ENCODE data around the gene UACA. TPM values are rescaled to one million over a fixed set of nuclear protein-coding genes. Genes with fewer than 3 reads are reported as not detected.

UACA gene, protein sequence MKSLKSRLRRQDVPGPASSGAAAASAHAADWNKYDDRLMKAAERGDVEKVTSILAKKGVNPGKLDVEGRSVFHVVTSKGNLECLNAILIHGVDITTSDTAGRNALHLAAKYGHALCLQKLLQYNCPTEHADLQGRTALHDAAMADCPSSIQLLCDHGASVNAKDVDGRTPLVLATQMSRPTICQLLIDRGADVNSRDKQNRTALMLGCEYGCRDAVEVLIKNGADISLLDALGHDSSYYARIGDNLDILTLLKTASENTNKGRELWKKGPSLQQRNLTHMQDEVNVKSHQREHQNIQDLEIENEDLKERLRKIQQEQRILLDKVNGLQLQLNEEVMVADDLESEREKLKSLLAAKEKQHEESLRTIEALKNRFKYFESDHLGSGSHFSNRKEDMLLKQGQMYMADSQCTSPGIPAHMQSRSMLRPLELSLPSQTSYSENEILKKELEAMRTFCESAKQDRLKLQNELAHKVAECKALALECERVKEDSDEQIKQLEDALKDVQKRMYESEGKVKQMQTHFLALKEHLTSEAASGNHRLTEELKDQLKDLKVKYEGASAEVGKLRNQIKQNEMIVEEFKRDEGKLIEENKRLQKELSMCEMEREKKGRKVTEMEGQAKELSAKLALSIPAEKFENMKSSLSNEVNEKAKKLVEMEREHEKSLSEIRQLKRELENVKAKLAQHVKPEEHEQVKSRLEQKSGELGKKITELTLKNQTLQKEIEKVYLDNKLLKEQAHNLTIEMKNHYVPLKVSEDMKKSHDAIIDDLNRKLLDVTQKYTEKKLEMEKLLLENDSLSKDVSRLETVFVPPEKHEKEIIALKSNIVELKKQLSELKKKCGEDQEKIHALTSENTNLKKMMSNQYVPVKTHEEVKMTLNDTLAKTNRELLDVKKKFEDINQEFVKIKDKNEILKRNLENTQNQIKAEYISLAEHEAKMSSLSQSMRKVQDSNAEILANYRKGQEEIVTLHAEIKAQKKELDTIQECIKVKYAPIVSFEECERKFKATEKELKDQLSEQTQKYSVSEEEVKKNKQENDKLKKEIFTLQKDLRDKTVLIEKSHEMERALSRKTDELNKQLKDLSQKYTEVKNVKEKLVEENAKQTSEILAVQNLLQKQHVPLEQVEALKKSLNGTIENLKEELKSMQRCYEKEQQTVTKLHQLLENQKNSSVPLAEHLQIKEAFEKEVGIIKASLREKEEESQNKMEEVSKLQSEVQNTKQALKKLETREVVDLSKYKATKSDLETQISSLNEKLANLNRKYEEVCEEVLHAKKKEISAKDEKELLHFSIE (N-terminal part only)
- 144 and 322 TPM in 2 replicates for total RNA-seq (ENCODE audit: low replicate concordance)

GRCh38 chr15:70763120-70763949 lies at the start of gene UACA:
Gene UACA (minus strand): TSS chr15:70763558. CDS start chr15:70763407, 151 bp downstream.

Other genes starting within 250 kb of the UACA start
- 49.7 and 61.9 TPM in 2 replicates for gene LARP6, start 90.6 kb upstream of the UACA start, total RNA-seq (ENCODE audit: low replicate concordance)
- gene THAP10, start 128.9 kb upstream of the UACA start, total RNA-seq (ENCODE audit: low replicate concordance) = 0.35 and 1.1 TPM in 2 replicates
- 8.7 and 10.9 TPM in 2 replicates for gene LRRC49, start 129.3 kb upstream of the UACA start, total RNA-seq (ENCODE audit: low replicate concordance)